Stimulated activated CD4-positive, alpha-beta T cell treated with anti-CD3 and anti-CD28 coated beads, Interleukin-2, amount 100 ng/mL, for 24 hours (primary cell): ENCODE data around the gene TMEM72.
A peak's percentile ranks its signal among the peaks of the same experiment; 100 is the strongest.
"Not testable (repeated sequence)": the region's sequence is repeated elsewhere in the genome, so short reads cannot be mapped to it uniquely, and the experiment has no call there.

Source experiments
- DNase-seq, 2 donors: peaks; one replicate each; pipeline ENCODE4 v3.0.0-alpha.2; 2020

Gene TMEM72

DNA sequence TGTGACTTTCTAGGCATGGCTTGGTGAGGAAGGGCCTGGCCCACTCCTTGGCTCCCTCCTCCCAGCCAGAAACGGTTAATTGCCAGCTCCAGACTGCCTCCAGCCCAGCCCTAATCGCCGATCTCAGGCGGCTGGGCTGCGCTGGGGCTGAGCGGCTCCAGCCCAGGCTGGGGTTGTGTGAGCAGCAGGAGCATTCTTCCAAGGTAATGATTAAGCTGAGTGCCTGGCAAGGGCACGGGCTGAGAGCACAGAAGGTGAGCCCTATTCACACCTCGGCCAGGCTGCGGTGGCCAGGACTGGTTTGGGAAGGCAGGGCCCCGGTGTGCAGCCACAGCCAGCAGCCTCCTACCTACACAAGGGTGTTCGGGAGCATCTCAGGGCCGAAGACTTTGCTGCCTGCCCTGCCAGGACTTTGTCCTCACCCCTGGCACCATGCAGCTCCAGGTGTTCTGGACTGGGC lies at the start of gene TMEM72:
Gene TMEM72, plus strand, starts transcription at position 257 of the 460 bp plus-strand sequence. Its CDS starts 176 bp downstream, at position 433.
- no peak for DNase-seq

DNA sequence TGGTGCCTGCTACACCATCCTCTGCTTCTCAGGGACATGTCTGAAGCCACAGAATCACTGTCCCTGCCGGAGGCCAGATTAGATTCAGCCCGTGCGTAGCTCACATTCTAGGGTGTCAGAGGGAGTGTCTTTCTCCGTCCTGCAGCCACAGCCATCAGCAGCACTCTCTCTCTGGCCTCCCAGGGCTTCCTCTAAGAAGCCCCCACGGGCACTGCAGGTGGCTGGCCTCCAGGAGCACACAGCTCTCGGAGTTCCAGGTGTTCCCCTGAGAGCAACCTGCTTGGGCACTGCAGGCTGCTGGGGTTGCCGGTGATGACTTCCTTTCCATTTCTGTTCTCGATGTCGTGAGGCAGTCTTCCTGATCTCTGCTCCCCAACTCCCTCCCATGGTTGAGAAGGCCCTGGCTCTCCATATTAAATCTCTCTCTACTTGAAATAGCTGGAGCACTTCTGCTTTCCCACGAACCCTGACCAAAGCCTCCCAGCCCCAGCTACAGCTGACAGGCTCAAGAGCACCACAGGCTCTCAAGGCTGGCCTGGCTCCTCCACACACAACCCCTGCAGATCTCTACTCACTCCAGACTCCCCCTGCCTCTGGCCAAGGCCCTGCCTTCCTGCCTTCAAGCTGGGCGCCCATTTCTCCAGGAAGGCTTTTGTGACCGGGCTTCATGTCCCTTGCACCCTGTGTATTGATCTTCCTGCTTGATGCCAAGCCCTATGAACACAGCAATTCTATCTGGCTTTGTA lies 49.0 kb upstream of the TMEM72 start:
- no peak for DNase-seq

DNA sequence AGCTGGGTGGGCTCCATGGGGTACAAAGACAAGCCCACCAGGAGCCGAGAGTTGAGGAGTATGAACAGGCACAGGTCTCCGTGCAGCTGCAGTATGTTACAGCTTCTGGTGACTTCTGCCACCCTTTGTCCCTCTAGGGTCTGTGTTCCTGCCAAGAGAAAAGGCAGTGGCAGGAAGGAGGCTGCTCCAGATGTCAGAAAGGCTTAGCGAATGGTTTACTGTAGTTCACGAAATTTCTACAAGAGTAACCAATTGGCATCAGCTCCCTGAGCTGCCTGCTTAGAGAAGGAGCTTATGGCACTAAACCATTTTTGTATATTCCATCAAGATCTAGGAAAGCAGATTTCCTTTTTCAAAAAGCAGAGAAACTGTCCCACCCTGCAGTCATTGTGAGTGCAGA lies 48.2 kb upstream of the TMEM72 start:
- DNase-seq, result no peak

DNA sequence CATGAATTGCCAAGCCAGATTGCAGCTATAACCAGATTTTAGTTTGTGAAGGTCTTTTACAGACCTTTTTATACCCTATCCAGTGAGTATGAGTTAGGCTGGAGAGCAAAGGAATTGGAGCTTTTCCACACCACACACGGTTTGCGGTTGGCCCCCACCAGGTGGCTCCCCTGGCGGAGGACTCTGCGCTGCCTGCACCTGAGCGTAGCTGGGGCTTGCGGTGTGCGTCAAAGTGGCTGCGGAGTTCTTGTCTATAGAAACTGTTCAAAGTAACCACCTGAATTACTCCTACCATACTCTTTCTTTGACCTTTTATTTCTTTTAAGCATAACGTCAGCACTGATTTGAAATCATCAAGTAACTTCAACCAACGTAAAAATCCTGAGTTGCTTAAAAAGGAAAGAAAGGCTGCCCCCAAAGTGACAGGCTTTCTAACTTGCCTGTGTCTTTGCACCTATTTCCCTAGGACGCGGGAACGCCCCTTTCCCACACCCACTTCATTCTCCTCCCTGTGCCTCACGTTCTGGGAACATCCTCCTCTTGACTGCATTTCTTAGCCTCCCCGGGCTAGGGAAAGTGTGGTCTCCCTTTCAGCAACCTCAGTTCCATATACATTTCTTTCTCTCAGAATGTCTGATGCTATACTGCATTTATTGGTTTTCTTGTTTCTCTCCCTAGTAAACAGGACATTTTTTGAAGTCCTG lies 47.6 kb upstream of the TMEM72 start:
- no peak for DNase-seq

DNA sequence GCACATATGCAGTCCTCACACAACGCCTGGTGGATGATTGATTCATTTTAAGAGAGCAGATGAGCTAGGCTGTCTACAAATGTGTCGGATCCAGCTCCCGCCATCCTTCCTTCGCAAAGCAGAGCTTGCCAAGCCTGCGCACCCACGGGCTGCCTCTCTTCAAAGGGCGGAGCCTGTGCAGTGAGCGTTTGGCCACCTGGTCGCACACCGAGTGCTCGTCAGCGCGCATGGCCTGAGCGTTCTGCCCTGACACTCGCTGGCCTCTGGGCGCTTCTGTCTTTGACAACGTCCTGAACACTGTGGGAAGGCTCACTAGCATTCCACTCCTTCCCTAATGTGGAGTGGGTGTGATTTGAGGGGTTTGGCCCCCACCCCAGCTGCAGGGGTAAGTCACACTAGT lies 47.1 kb upstream of the TMEM72 start:
- peak in 1 of 2 donors; percentile 38 for DNase-seq

DNA sequence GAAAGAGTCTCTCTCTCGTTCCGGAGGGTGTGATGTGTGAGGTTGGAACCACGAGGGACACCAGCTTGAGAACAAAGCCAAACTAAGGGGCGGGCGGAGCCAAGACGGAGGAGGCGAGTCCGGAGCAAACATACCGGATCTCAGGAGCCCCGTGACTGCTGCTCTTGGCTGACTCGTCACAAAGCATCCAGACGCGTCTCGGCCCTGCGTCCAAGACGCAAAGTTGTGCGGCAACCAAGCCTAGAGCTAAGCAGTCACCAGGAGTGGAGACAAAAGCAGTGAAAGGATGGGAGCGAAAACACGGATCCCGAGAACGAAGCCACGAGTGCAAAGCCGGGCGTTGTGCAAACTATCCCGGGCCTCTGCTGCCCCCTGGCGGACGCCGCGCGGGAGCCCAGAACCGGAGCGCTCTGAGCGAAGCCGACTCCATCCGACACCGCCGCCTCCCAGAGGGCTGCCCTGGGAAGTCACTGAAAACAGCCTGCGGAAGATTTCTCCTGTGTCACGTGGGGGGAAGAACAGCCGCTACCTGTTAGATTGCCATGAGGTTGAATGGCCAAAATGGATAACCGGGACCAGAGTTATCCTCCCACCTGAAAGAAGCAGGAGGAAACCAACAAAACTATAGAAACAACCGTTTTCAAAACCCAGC lies 46.4 kb upstream of the TMEM72 start:
- DNase-seq, result peak; percentile 91 to 93

DNA sequence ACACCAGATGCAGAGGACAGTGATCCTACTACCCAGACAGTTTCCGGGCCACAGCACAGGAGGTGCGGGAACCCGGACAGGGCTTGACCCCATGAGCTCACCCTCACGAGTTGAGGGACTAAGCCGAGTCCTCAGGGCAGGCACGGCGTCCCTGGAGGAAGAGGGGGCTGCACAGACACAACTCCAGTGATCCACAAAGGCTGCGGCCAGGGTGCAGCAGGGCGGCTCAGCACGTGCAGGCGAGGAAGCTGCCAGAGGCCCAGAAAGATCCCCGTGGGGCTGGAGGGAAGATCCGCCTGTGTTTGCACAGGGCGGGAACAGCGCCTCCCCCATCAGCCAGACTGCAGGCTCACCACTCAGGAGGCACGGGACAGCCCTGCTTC lies 45.9 kb upstream of the TMEM72 start:
- no peak for DNase-seq

DNA sequence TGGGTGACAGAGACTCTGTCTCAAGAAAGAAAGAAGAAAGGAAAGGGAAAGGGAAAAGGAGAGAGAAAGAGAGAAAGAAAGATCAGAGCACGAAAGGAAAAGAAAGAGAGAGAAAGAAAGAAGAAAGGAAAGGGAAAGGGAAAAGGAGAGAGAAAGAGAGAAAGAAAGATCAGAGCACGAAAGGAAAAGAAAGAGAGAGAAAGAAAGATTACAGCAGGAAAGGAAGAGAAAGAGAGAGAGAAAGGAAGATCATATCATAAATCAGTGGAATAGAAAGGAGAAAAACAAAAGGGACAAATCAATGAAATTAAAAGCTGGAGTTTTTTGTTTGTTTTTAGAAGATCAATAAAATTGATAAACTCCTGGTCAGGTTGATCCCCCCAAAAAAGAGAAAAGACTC lies 44.8 kb upstream of the TMEM72 start:
- DNase-seq, result not testable (repeated sequence)

DNA sequence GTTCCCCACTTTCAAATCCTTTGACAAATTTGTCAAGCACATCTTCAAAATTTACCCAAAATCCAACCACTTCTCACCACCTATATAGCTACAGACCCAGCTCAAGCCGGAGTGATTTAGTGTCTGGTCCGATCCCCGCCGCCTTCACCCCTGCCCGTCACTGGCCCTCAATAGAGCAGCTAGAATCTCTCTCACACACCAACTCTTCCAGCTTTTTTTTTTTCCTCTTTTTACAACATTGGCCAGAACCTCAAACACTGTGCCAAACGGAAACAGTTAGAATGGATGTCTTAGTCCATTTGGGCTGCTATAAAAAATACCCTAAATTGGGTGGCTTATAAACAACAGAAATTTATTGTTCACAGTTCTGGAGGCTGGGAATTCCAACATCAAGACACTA lies 41.1 kb upstream of the TMEM72 start:
- DNase-seq, result no peak

DNA sequence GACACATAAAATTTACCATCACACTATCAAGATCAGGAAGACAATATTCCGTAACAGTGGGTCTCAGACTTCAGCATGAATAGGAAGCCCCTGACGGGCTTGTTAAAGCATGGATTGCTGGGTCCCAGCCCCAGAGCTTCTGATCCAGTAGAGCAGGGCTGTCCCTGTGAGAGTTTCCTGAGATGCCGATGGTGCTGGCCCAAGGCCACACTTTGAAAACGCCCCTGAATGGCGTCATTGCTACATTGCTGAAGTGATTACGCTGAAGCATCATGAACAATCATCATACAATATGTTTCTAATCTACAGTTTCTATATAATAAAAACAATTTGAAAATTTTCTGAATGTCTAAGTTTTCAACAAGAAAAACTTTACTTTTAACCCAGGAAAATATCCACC lies 38.0 kb upstream of the TMEM72 start:
- DNase-seq, result no peak

DNA sequence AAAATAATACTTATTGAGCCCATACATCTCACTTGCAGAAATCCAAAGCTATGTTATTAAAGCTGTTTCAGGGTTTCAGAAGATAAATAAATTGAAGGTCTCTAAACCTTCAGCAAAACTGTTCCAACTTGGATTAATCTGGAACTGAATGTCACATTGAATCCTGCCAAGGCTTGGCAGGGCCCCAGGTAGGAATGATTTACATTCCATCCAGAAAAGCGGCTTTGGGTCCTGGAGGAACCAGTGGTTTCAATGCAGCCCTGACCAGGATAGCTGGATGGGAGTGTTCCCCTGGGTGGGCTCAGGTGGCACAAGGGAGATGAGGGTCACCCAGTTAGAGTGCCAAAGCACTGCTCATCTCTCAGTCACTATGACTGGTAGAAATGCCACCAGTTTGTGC lies 37.0 kb upstream of the TMEM72 start:
- DNase-seq, result no peak

DNA sequence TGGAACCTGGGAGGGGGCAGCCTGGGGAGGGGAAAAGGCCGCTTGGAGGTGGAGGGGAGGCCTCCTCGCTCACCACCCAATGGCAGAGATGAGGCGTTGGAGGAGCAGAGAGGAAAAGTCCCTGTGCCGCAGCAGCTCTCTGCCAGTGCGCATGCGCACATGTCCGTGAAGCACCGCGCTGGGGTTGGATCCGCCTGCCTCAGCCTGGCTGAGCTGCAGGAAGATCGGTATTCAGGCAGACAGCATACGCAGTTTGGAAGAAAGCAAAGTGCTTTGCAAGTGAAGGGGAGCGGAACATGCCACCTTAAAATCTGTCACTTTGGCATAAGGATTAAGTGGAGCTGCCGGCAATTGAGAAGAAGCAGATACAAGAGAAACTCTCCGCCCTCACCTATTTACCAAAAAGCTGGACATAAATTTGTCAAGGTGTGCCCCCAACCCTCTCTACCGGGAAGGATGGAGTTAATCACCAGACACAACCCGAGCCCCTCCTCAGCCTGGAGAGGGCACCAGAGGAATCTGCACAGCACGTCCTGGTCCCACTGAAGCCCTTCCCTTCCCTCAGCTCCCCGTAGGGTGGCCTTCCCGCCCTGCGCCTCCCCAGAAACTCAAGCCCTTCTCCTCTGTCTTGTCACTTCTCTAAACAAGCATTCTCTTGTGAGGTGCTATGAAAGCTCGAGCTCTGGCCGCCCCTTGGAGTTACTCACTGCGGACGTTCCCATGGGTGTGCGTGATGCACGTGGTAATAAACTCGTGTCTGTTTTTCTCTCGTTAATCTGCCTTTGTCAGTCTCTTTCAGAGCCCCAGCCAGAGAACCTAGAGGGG lies 32.2 kb upstream of the TMEM72 start:
- peak; percentile 72 to 83 for DNase-seq

DNA sequence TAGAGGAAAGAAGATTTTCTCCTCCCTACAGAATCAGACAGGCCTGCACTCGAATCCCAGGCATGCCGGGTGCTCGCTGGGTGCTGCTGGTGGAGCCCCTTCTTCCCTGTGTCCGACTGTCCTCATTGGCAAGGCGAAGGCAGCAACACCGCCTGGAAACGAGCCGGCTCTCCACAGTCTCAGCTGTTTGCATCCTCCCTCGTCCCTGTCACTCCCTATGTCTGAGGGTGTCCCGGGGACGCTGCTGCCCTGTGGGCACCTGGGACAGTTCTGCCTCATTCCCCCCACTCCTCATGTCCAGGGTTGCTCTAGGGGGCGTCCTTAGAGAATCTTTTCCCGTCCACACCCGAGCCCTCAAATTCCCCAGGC lies 31.6 kb upstream of the TMEM72 start:
- DNase-seq, result no peak

DNA sequence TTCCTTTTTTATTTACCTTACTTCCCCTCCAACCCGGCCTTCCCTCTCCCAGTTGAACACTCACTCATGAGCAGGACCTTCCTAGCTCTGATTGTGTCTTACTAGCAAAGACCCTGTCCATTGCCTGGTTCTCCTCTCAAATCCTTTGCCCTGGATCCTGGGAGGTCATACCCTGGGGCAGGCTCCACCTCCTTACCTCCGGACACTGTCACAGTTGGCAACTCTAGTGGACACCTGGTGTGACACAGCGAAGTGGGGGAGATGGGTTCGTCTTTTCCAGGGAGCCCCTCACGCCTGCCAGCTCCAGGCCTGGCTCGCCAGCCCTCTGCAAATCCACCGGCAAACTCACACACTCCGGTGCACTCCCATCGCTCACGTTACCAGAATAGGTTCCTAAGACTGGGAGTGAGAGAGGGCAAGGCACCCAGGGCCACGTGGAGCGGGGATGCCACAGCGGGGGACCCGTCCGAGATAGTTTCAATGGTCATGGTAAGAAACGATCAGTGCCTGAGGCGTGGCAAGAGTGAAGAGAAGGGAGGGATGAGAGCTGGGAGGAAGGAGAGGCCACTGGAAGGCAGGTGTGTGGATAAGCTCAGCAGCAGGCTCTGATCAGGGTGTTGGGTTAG lies 30.9 kb upstream of the TMEM72 start:
- no peak for DNase-seq

DNA sequence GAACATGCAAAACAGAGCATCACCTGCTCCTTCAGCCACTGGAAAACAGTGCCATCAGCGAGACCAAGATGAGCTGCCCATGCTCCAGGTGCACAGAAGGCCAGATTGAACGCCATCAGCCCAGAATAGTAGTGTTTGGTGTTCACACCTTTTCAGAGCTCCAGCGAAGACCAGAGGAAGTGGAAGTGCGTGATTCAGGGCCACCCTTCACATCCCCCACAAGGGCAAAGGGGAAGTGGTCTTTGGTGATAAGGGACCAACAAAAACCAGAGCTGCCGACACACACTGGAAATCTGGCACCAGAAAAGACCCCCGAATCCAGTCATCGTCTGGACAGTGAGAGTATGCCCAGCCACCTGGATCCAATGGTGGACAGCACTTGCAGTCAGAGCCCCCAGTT lies 29.5 kb upstream of the TMEM72 start:
- DNase-seq, result no peak

DNA sequence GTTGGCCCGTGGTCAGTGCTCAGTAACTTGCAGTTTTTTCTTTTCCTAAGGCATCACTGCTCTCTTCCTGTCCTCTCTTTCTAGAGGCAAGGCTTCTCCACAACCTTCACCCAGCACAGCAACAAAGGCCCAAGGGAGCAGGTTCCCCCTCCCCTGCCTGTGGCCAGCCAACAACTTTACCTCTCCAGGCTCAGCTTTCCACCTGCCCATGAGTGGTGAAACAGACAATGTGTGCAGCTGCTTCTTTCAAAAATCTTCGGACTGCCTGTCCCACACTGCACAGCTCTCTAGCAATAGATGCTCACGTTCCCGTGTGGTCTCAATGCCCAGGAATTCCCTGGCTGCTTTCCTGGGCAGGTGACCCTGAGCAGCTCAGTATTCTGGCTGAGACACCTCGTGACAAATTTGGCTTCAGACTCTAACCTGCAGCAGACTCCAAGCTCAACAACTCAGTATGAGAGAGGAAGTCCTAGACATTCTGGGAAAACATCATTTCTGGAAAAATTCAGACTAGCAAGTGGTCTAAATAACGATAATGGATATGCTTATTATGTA lies 28.9 kb upstream of the TMEM72 start:
- DNase-seq, result no peak

DNA sequence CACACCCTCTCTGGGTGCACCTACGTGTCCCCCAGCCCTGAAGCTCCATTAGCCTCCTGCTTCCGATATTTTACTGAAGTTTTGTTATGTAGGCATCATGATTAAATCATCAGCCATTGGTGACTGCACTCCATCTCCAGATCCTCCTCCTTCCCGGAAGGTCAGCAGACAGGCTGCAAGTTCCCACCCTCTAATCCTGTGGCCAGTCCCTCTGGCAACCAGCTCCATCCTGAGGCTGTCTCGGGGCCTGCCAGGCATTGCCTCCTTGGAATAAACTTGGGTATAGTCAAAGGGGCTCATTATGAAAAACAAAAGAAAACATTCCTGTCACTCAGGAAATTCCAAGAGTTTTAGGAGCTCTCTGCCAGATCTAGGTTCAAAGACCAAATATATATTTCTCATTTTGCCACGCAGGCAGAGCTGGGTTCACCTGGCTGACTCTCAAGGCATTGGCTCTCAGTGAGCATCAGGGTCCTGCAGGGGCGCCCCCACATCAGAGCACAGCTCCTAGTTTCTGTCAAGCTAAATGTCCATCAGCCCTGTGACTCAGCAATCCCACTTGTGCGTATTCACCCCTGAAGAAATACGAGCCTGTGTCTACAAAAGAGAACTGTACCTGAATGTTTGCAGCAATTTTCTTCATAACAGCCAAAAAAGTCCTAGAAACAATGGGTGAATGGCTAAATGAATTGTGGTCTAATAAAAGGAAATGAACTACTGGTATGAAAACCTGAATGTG lies 27.4 kb upstream of the TMEM72 start:
- no peak for DNase-seq

DNA sequence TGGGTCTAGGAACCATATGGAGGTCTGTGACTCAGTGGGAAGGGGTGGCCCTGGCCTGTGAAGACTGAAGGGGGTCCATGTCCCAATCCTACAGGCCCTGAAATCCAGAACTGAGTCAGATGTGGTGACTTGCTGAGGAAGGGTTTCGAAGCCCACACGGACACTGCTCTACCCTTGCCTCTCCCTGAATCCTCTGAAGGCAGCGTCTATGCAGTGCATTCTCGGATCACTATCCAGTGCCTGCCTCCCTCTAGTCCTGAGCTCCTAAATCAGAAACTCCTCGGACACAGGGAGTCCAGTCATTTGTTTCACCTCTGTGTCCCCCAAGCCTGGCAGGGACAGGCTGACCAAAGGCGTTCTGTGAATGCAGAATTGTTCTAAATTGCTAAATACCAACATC lies 25.4 kb upstream of the TMEM72 start:
- DNase-seq, result no peak

DNA sequence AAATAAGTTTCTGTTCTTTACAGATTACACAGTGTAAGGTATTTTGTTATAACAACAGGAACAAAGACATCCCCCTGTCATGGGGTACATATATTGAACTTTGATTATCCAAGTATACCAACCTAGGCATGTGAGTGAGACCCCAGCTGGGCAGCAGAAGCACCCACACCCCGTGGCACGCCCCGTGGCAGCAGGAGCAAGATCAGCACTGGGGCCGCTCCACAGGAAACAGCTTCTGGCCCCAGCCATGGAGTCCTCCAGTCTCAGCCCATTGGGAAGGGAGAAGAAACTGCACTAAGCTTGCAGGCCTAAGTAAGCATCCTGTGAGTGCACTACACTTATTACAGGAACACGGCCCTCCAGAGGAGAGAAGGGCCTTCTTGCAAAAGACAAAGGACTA lies 24.2 kb upstream of the TMEM72 start:
- no peak for DNase-seq

DNA sequence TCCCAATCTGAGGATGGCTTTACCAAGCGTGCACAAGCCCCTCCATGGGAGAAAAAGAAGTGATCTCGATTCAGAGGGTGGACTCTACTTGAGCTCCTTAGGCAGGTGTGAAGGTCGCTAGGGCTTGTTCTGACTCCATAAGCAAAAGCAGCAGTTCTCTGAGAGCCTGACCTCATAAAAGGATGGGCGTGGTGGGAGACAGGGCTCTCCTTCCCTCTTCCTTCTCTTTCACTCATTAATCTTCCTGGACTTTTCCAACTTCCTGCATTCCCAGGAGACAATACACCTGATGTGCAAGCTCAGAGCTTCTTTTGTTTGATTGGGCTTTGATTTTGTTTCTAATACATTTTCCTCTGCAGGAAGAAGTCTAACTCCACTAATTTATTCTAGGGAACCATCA lies 22.3 kb upstream of the TMEM72 start:
- no peak for DNase-seq

DNA sequence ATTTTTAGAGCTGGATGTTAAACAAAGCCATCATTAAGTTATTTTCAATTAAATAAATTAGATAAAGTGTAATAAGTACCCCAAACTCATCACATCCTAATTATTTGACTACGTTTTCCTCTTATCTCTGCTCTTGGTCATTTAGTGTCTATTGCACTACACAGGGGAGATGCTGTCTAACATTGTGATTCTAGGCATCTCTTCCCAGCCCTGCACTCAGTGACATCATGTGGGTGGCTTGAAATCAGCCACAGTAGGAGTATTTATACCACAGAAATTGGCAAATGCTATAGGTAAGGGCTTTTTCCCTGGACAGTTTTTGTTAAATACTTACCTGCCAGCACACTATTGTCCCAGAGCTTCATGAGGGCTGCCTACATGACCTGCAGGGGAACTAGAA lies 21.3 kb upstream of the TMEM72 start:
- no peak for DNase-seq
